Osteoblast (primary cell): ENCODE data around the gene CDS1. TPM values are rescaled to one million over a fixed set of nuclear protein-coding genes. Genes with fewer than 3 reads are reported as not detected.

Experiments
- DNase-seq: peaks from one replicate; pipeline ENCODE4 v3.0.0; 2011; ENCODE audit warnings: low spot score, mixed read lengths; ENCODE audit not compliant: insufficient read length; ENCODE audit errors: missing footprints
- H2AFZ ChIP-seq: 2 replicates; pipeline ENCODE4 v1.6.0; 2011; ENCODE audit warnings: mild to moderate bottlenecking, low read length
- H3K27ac ChIP-seq: 2 replicates; pipeline ENCODE4 v1.5.1; 2011; ENCODE audit warnings: mild to moderate bottlenecking, low read depth, low read length, moderate library complexity
- H3K27me3 ChIP-seq: 2 replicates; pipeline ENCODE4 v1.6.0; 2012; ENCODE audit warnings: mild to moderate bottlenecking, control low read depth, inconsistent platforms, low read length, moderate library complexity; ENCODE audit not compliant: insufficient read depth
- H3K36me3 ChIP-seq: 2 replicates; pipeline ENCODE4 v1.5.1; 2011; ENCODE audit warnings: mild to moderate bottlenecking, low read length, control low read depth, moderate library complexity; ENCODE audit not compliant: insufficient read depth
- H3K4me1 ChIP-seq: 2 replicates; pipeline ENCODE4 v1.5.1; 2011; ENCODE audit warnings: mild to moderate bottlenecking, low read length, control low read depth, moderate library complexity; ENCODE audit not compliant: insufficient read depth
- H3K4me2 ChIP-seq: 2 replicates; pipeline ENCODE4 v1.6.0; 2011; ENCODE audit warnings: mild to moderate bottlenecking, low read length; ENCODE audit not compliant: insufficient read depth
- H3K4me3 ChIP-seq: fragments of 200-600 bp; sonication (generic); 3 replicates; pipeline ENCODE4 v1.5.1; 2012; ENCODE audit warnings: mild to moderate bottlenecking, low read length, inconsistent platforms; ENCODE audit not compliant: insufficient read depth
- H3K79me2 ChIP-seq: 2 replicates; pipeline ENCODE4 v1.6.0; 2012; ENCODE audit warnings: mild to moderate bottlenecking, low read length, control low read depth, inconsistent platforms; ENCODE audit not compliant: insufficient read depth
- H3K9me3 ChIP-seq: 2 replicates; pipeline ENCODE4 v1.5.1; 2011; ENCODE audit warnings: low read depth, low read length, control low read depth
- H4K20me1 ChIP-seq: 2 replicates; pipeline ENCODE4 v1.6.0; 2012; ENCODE audit warnings: mild to moderate bottlenecking, low read length, control low read depth; ENCODE audit not compliant: insufficient read depth
- CTCF ChIP-seq: IDR thresholded peaks from 2 replicates; pipeline ENCODE4 v1.5.1; 2011; ENCODE audit warnings: mild to moderate bottlenecking, low read depth, low read length, moderate library complexity; ENCODE audit errors: extremely low read depth
- total RNA-seq: library from RNA; depleted of rRNA; stranded (reverse); fragments of >200 nt; gene quantifications from 2 replicates; pipeline ENCODE4 v1.2.3, GENCODE V29; 2012

Gene CDS1
- total RNA-seq, 1 donor, result under 0.01 TPM

GRCh38 chr4:84594724-84595123 lies 11.8 kb downstream of the CDS1 start:
- TF ChIP-seq CTCF, result no peak

GRCh38 chr4:84596826-84597225 lies 13.9 kb downstream of the CDS1 start:
- DNase-seq, result no peak
- Histone ChIP-seq H3K27me3 (no peaks in the 10 kb centered on the region), H3K4me1 (no peaks in the 10 kb centered on the region), H4K20me1 (no peaks in the 10 kb centered on the region), H3K9me3 (no peaks in the 10 kb centered on the region), H3K4me2 (no peak overlapping the region), H3K79me2 (no peaks in the 10 kb centered on the region), H3K27ac (no peak overlapping the region), H3K4me3 (no peak overlapping the region), H3K36me3 (no peaks in the 10 kb centered on the region), H2AFZ (no peak overlapping the region)
- TF ChIP-seq CTCF, result no peak

More at GRCh38 chr4:84594724-84595123, 11.8 kb downstream of the CDS1 start:
- H3K4me3 ChIP-seq, result no peak overlapping the region
- H2AFZ ChIP-seq, result no peak overlapping the region
- H3K27me3 ChIP-seq, result peaks cover 3% of the 10 kb centered on the region
- H3K36me3 ChIP-seq, result no peaks in the 10 kb centered on the region
- no peaks in the 10 kb centered on the region for H3K4me1 ChIP-seq
- no peaks in the 10 kb centered on the region for H3K79me2 ChIP-seq
- H4K20me1 ChIP-seq, result no peaks in the 10 kb centered on the region
- DNase-seq, result no peak
- H3K4me2 ChIP-seq, result no peak overlapping the region
- no peak overlapping the region for H3K27ac ChIP-seq
- no peaks in the 10 kb centered on the region for H3K9me3 ChIP-seq

GRCh38 chr4:84597450-84597849 lies 14.5 kb downstream of the CDS1 start:
- no peaks in the 10 kb centered on the region for H4K20me1 ChIP-seq
- TF ChIP-seq CTCF, result no peak
- no peak overlapping the region for H3K4me3 ChIP-seq
- H2AFZ ChIP-seq, result no peak overlapping the region
- no peak overlapping the region for H3K4me2 ChIP-seq
- no peaks in the 10 kb centered on the region for H3K36me3 ChIP-seq
- no peaks in the 10 kb centered on the region for H3K9me3 ChIP-seq
- DNase-seq, result no peak
- H3K27ac ChIP-seq, result no peak overlapping the region
- H3K27me3 ChIP-seq, result no peaks in the 10 kb centered on the region
- no peaks in the 10 kb centered on the region for H3K79me2 ChIP-seq
- no peaks in the 10 kb centered on the region for H3K4me1 ChIP-seq

GRCh38 chr4:84606645-84607044 lies 23.7 kb downstream of the CDS1 start:
- Histone ChIP-seq H4K20me1 (no peaks in the 10 kb centered on the region), H3K9me3 (no peaks in the 10 kb centered on the region), H3K4me3 (no peak overlapping the region), H3K4me1 (no peaks in the 10 kb centered on the region), H3K4me2 (no peak overlapping the region), H3K27ac (no peak overlapping the region), H3K36me3 (no peaks in the 10 kb centered on the region), H2AFZ (no peak overlapping the region), H3K79me2 (no peaks in the 10 kb centered on the region), H3K27me3 (no peaks in the 10 kb centered on the region)
- DNase-seq, result no peak
- TF ChIP-seq CTCF, result no peak
